Measurements from ENCODE around the gene CENPX.

CENPX gene

GRCh38 chr17:82028966-82029365 is 6.3 kb upstream of the CENPX start:
- TF ChIP-seq YY1 (IDR thresholded peaks at IDR 0.05; ENCODE audit: low read depth) (no peak), TCF12 (IDR thresholded peaks at IDR 0.05; ENCODE audit: low read depth) (no peak), ZBTB7A (IDR thresholded peaks at IDR 0.05; ENCODE audit: low read depth) (no peak), EGR1 (IDR thresholded peaks at IDR 0.05) (no peak), FOXM1 (IDR thresholded peaks at IDR 0.05; ENCODE audit: borderline replicate concordance, low read depth) (no peak), CEBPB (IDR thresholded peaks at IDR 0.05) (no peak), TEAD4 (IDR thresholded peaks at IDR 0.05) (no peak), NFIC (IDR thresholded peaks at IDR 0.05) (no peak)
- TF ChIP-seq, protein P1, sequence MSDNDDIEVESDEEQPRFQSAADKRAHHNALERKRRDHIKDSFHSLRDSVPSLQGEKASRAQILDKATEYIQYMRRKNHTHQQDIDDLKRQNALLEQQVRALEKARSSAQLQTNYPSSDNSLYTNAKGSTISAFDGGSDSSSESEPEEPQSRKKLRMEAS (IDR thresholded peaks at IDR 0.05): no peak
- TF ChIP-seq, protein P2, sequence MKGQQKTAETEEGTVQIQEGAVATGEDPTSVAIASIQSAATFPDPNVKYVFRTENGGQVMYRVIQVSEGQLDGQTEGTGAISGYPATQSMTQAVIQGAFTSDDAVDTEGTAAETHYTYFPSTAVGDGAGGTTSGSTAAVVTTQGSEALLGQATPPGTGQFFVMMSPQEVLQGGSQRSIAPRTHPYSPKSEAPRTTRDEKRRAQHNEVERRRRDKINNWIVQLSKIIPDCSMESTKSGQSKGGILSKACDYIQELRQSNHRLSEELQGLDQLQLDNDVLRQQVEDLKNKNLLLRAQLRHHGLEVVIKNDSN (IDR thresholded peaks at IDR 0.05): no peak
- TF ChIP-seq, protein P3, sequence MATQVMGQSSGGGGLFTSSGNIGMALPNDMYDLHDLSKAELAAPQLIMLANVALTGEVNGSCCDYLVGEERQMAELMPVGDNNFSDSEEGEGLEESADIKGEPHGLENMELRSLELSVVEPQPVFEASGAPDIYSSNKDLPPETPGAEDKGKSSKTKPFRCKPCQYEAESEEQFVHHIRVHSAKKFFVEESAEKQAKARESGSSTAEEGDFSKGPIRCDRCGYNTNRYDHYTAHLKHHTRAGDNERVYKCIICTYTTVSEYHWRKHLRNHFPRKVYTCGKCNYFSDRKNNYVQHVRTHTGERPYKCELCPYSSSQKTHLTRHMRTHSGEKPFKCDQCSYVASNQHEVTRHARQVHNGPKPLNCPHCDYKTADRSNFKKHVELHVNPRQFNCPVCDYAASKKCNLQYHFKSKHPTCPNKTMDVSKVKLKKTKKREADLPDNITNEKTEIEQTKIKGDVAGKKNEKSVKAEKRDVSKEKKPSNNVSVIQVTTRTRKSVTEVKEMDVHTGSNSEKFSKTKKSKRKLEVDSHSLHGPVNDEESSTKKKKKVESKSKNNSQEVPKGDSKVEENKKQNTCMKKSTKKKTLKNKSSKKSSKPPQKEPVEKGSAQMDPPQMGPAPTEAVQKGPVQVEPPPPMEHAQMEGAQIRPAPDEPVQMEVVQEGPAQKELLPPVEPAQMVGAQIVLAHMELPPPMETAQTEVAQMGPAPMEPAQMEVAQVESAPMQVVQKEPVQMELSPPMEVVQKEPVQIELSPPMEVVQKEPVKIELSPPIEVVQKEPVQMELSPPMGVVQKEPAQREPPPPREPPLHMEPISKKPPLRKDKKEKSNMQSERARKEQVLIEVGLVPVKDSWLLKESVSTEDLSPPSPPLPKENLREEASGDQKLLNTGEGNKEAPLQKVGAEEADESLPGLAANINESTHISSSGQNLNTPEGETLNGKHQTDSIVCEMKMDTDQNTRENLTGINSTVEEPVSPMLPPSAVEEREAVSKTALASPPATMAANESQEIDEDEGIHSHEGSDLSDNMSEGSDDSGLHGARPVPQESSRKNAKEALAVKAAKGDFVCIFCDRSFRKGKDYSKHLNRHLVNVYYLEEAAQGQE (IDR thresholded peaks at IDR 0.05; ENCODE audit: low read depth): no peak

GRCh38 chr17:82028246-82028645 is 5.6 kb upstream of the CENPX start:
- TF ChIP-seq FOXM1 (IDR thresholded peaks at IDR 0.05; ENCODE audit: borderline replicate concordance, low read depth) (no peak), RAD21 (IDR thresholded peaks at IDR 0.05; ENCODE audit: low read depth) (no peak), TEAD4 (IDR thresholded peaks at IDR 0.05) (no peak), TAF1 (IDR thresholded peaks at IDR 0.05; ENCODE audit: low read depth) (no peak), YY1 (IDR thresholded peaks at IDR 0.05; ENCODE audit: low read depth) (no peak), CREB1 (IDR thresholded peaks at IDR 0.05; ENCODE audit: low read depth) (no peak), ZBTB7A (IDR thresholded peaks at IDR 0.05; ENCODE audit: low read depth) (no peak), NFIC (IDR thresholded peaks at IDR 0.05) (no peak), TCF12 (IDR thresholded peaks at IDR 0.05; ENCODE audit: low read depth) (no peak), EGR1 (IDR thresholded peaks at IDR 0.05) (no peak), EP300 (IDR thresholded peaks at IDR 0.05; ENCODE audit: borderline replicate concordance) (no peak)
- TF ChIP-seq, protein P1 (IDR thresholded peaks at IDR 0.05): no peak
- TF ChIP-seq, protein P3 (IDR thresholded peaks at IDR 0.05; ENCODE audit: low read depth): no peak

DNA sequence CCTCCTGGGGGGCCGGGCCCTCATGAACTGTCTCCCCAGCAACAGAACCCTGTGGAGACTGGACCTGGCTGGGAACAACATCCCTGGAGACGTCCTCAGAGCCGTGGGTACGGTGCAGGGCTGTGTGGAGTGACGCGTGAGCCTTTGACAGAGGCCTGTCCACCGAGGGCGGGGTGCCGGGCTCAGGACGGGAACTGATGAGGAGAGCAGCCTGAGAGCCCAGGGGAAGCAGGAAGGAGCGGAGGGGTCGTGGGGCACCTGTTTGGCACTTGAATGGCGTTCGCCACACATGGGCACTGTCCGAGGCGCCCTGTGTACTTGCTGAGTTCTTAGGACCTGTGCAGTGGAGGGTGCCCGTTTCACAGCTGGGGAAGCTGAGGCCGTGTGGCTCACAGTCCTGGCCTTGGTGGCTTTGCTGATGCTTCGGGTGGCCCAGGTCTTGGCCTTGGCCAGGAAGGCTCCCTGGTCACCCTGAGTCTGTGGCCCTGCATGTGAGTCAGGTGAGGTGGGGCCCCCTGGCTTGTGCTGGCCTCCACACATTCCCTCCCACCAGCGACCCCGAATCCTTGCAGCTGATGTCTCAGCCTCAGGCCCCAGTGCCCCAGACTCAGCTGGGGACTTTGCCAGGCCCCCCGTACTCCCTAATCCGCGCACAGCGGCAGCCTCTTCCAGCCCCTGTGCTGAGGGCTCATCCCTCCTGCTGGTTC is 2.9 kb upstream of the CENPX start:
- TF ChIP-seq, protein P3 (IDR thresholded peaks at IDR 0.05; ENCODE audit: low read depth): no peak
- no peak for TF ChIP-seq TEAD4 (IDR thresholded peaks at IDR 0.05)
- no peak for TF ChIP-seq CEBPB (IDR thresholded peaks at IDR 0.05)
- no peak for TF ChIP-seq RAD21 (IDR thresholded peaks at IDR 0.05; ENCODE audit: low read depth)
- TF ChIP-seq, protein P2 (IDR thresholded peaks at IDR 0.05): no peak
- no peak for TF ChIP-seq NFIC (IDR thresholded peaks at IDR 0.05)
- no peak for TF ChIP-seq CREB1 (IDR thresholded peaks at IDR 0.05; ENCODE audit: low read depth)
- no peak for TF ChIP-seq TCF12 (IDR thresholded peaks at IDR 0.05; ENCODE audit: low read depth)
- no peak for TF ChIP-seq EGR1 (IDR thresholded peaks at IDR 0.05)
- TF ChIP-seq, protein P1 (IDR thresholded peaks at IDR 0.05): no peak
- TF ChIP-seq TAF1 (IDR thresholded peaks at IDR 0.05; ENCODE audit: low read depth): no peak
- no peak for TF ChIP-seq EP300 (IDR thresholded peaks at IDR 0.05; ENCODE audit: borderline replicate concordance)
- no peak for TF ChIP-seq YY1 (IDR thresholded peaks at IDR 0.05; ENCODE audit: low read depth)
- TF ChIP-seq FOXM1 (IDR thresholded peaks at IDR 0.05; ENCODE audit: borderline replicate concordance, low read depth): no peak
- no peak for TF ChIP-seq ZBTB7A (IDR thresholded peaks at IDR 0.05; ENCODE audit: low read depth)

GRCh38 chr17:82024859-82025258 is 2.2 kb upstream of the CENPX start:
- TF ChIP-seq NFIC (IDR thresholded peaks at IDR 0.05): no peak
- no peak for TF ChIP-seq RAD21 (IDR thresholded peaks at IDR 0.05; ENCODE audit: low read depth)
- TF ChIP-seq CEBPB (IDR thresholded peaks at IDR 0.05): no peak
- TF ChIP-seq, protein P3 (IDR thresholded peaks at IDR 0.05; ENCODE audit: low read depth): no peak
- TF ChIP-seq EGR1 (IDR thresholded peaks at IDR 0.05): no peak
- TF ChIP-seq TAF1 (IDR thresholded peaks at IDR 0.05; ENCODE audit: low read depth): no peak
- TF ChIP-seq EP300 (IDR thresholded peaks at IDR 0.05; ENCODE audit: borderline replicate concordance): no peak
